ENCODE data around the gene FBXL16. TPM values are rescaled to one million over a fixed set of nuclear protein-coding genes. Genes with fewer than 3 reads are reported as not detected.
A peak's percentile ranks its signal among the peaks of the same experiment; 100 is the strongest.

The FBXL16 gene
- total RNA-seq, 1 experiment from 2014 or later = 1.1 TPM

DNA sequence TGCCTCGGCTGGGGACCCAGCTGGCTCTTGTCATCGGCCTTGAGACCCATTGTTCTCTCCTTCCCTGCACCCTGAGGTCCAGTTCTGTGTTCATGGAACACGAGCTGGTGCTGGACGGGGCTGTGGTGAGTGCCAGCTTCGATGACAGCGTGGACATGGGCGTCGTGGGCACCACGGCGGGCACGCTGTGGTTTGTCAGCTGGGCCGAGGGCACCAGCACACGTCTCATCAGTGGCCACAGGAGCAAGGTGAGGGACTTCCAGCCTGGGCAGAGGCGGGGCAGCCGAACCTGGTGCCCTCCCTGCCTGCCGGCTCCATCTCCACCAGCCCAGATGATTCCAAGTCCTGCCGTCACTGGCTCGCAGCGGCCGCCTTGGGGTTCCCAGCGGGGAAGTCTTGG is 43.0 kb downstream of the FBXL16 start:
- intact Hi-C loops (cut with micrococcal nuclease; ENCODE audit: unreplicated experiment) = no loop called here
- ChIA-PET POLR2A (ENCODE audit: low non-redundant PET) (no interaction called here), CTCF (no interaction called here)
- H3K9me3 ChIP-seq (ENCODE audit: low read depth, low read length, poor library complexity, severe bottlenecking) = no peaks in the 10 kb centered on the region
- no peaks in the 10 kb centered on the region for H3K36me3 ChIP-seq (ENCODE audit: insufficient read depth, low read length, poor library complexity, severe bottlenecking)
- no peak overlapping the region for H3K4me3 ChIP-seq (ENCODE audit: low read depth, low read length, poor library complexity, severe bottlenecking)
- H3K27ac ChIP-seq (ENCODE audit: low read depth, low read length, poor library complexity, severe bottlenecking) = no peak overlapping the region
- DNase-seq (ENCODE audit: low spot score) = no peak
- BruUV-seq (replicated peaks) = no TSS peak
- H3K27me3 ChIP-seq (replicated peaks; ENCODE audit: insufficient read depth, low read depth, low read length, poor library complexity) = no peaks in the 10 kb centered on the region
- peaks cover 10% of the 10 kb centered on the region for H3K4me1 ChIP-seq (ENCODE audit: insufficient read depth, low read length, poor library complexity, severe bottlenecking)
- TF ChIP-seq, protein P1, sequence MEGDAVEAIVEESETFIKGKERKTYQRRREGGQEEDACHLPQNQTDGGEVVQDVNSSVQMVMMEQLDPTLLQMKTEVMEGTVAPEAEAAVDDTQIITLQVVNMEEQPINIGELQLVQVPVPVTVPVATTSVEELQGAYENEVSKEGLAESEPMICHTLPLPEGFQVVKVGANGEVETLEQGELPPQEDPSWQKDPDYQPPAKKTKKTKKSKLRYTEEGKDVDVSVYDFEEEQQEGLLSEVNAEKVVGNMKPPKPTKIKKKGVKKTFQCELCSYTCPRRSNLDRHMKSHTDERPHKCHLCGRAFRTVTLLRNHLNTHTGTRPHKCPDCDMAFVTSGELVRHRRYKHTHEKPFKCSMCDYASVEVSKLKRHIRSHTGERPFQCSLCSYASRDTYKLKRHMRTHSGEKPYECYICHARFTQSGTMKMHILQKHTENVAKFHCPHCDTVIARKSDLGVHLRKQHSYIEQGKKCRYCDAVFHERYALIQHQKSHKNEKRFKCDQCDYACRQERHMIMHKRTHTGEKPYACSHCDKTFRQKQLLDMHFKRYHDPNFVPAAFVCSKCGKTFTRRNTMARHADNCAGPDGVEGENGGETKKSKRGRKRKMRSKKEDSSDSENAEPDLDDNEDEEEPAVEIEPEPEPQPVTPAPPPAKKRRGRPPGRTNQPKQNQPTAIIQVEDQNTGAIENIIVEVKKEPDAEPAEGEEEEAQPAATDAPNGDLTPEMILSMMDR (conservative IDR thresholded peaks at IDR 0.05; ENCODE audit: low read depth, low read length) = no peak
- no peak for TF ChIP-seq EZH2 (IDR thresholded peaks at IDR 0.05; ENCODE audit: borderline replicate concordance, low read depth, low read length, poor library complexity, severe bottlenecking)

DNA sequence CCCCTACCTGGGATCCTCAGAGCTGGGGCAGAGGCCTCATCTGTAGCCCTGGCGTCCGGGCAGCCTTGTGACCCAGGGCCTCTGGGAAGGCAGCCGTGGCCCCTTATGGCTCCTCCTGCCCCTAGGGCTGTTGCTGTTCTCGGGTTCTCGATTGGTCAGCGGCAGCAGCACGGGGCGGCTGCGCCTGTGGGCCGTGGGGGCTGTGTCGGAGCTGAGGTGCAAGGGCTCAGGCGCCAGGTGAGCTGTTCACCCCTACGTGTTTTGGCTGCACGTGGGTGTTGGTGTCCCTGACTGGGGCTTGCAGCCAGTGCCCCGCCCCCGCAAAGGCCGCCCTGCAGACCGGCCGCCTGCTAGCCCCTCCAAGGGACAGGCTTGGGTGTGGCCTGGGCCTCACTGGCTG is 43.5 kb downstream of the FBXL16 start:
- Histone ChIP-seq H3K27ac (ENCODE audit: low read depth, low read length, poor library complexity, severe bottlenecking) (no peak overlapping the region), H3K4me1 (ENCODE audit: insufficient read depth, low read length, poor library complexity, severe bottlenecking) (peaks cover 6% of the 10 kb centered on the region), H3K9me3 (ENCODE audit: low read depth, low read length, poor library complexity, severe bottlenecking) (no peaks in the 10 kb centered on the region), H3K27me3 (replicated peaks; ENCODE audit: insufficient read depth, low read depth, low read length, poor library complexity) (no peaks in the 10 kb centered on the region), H3K4me3 (ENCODE audit: low read depth, low read length, poor library complexity, severe bottlenecking) (no peak overlapping the region), H3K36me3 (ENCODE audit: insufficient read depth, low read length, poor library complexity, severe bottlenecking) (no peaks in the 10 kb centered on the region)
- CTCF ChIA-PET = no interaction called here
- POLR2A ChIA-PET (ENCODE audit: low non-redundant PET) = no interaction called here
- DNase-seq (ENCODE audit: low spot score) = no peak
- TF ChIP-seq EZH2 (IDR thresholded peaks at IDR 0.05; ENCODE audit: borderline replicate concordance, low read depth, low read length, poor library complexity, severe bottlenecking) = no peak
- TF ChIP-seq, protein P1 (conservative IDR thresholded peaks at IDR 0.05; ENCODE audit: low read depth, low read length) = no peak
- intact Hi-C loops (cut with micrococcal nuclease; ENCODE audit: unreplicated experiment) = no loop called here
- BruUV-seq (replicated peaks) = no TSS peak

DNA sequence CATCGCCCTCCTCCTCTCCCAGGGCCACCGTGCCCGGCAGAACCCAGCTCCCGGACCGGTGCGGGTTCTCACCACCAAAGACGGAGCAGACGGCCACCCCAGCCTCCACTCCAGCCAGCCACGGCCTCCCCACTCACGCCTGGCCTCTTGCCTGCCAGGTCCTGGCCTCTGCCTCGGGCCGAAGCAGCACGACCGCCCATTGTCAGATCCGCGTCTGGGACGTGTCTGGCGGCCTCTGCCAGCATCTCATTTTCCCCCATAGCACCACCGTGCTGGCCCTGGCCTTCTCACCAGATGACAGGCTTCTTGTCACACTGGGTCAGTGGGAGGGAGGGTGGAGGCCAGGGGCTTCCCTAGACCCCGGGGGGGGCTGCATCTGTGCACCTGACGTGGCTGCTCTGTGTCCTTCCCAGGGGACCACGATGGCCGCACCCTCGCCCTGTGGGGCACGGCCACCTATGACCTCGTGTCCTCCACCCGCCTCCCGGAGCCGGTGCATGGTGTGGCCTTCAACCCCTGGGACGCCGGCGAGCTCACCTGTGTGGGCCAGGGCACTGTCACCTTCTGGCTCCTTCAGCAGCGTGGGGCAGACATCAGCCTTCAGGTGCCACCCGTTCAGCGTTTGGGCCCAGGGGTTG is 44.3 kb downstream of the FBXL16 start:
- no peak overlapping the region for H3K4me3 ChIP-seq (ENCODE audit: low read depth, low read length, poor library complexity, severe bottlenecking)
- ChIA-PET POLR2A (ENCODE audit: low non-redundant PET) (interaction anchor here (0.7 kb wide), 1 partner anchor 681 kb away, joined by 3 read pairs; no protein-coding TSS in a partner anchor), CTCF (no interaction called here)
- peaks cover 4% of the 10 kb centered on the region for H3K36me3 ChIP-seq (ENCODE audit: insufficient read depth, low read length, poor library complexity, severe bottlenecking)
- intact Hi-C loops (cut with micrococcal nuclease; ENCODE audit: unreplicated experiment) = no loop called here
- H3K27me3 ChIP-seq (replicated peaks; ENCODE audit: insufficient read depth, low read depth, low read length, poor library complexity) = no peaks in the 10 kb centered on the region
- peaks cover 6% of the 10 kb centered on the region for H3K4me1 ChIP-seq (ENCODE audit: insufficient read depth, low read length, poor library complexity, severe bottlenecking)
- H3K27ac ChIP-seq (ENCODE audit: low read depth, low read length, poor library complexity, severe bottlenecking) = peak overlapping the region; percentile 42
- no peak for TF ChIP-seq EZH2 (IDR thresholded peaks at IDR 0.05; ENCODE audit: borderline replicate concordance, low read depth, low read length, poor library complexity, severe bottlenecking)
- TF ChIP-seq, protein P1 (conservative IDR thresholded peaks at IDR 0.05; ENCODE audit: low read depth, low read length) = 0 out of 2 replicates have a peak, but pooled peaks have one; percentile 9
- no peaks in the 10 kb centered on the region for H3K9me3 ChIP-seq (ENCODE audit: low read depth, low read length, poor library complexity, severe bottlenecking)
- BruUV-seq (replicated peaks) = no TSS peak
- no peak for DNase-seq (ENCODE audit: low spot score)

All from A673 (cell line).